GM20431 (cell line): ENCODE results near the gene DAGLB.

Experiments used
- in situ Hi-C: fragments of 300-500 bp; cut with MseI, MboI; formaldehyde crosslinking; loops from one replicate; pipeline ENCODE4 v1.15.0; 2020; ENCODE audit warnings: low sequenced_read_pairs; ENCODE audit not compliant: unreplicated experiment

DAGLB gene

DNA sequence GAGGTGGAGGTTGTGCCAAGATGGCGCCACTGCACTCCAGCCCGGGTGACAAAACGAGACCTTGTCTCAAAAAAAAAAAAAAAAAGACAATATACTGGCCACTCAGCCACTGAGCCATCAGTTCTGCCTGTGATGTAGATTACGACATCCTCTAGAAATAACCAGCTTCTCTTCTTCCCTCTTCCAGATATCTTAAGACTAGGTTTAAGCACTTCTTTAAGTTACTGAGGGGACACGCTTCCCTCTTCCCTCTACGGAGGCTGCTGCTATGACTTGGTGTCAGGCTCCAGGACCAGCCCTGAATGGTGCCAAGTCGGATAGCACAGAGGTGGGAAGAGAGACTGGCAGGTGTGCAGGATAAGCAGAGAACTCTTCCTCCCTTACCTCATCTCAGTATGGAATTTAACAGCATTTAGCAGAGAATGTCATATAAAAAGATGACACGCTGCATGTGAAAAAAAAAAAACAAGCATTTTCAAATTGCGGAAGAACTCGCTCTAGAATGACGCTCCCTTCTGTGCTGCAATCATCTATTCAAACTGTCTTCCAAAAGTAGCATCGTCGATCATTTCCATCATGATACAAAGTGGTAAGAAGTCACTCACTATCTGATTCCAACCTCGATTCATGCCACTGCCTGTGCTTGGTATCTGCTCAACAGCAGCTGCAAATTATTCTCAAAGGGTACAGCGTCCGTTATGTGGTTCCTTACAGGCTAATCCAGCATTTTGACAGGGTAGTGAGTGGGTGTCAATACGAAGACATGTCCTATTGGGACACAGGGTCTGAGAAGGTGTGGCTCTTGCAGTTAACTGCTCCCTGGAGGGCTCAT is 13.8 kb downstream of the DAGLB start:
- in situ Hi-C loops: no loop called here

DNA sequence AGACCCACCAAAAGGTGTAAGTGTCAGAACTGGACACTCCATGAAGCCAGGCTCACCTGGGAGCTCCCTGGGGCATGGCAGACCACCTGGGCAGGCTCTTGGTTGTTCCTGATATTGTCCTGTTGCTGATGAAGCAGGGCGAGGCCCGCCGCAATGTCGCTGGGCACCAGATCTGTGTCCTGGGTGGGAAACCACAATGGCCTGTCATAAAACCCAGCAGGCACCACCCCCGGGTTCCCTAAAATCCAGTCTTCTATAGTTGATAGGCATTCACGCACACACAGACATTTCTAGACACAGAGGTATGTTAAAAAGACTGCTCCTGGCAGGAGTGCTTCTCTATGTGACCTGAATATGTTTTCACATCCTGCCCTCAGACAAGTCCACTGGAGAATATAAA is 15.0 kb downstream of the DAGLB start:
- in situ Hi-C loops: no loop called here

DNA sequence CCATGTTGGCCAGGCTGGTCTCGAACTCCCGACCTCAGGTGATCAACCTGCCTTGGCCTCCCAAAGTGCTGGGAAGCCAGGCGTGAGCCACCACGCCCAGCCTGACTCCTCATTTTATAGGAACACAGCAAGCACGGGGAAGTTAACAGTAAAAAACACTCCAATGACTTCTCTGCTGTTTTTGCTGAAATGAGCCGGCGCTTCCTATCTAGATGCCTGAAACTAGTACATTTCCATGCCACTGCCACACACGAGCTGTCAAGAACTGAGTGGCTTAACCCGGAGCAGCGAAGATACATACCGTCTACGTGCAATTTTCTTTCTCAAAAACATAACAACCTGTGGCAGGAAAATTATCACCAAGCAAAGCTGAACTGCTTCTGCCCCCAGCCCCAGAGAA is 16.8 kb downstream of the DAGLB start:
- in situ Hi-C loops: no loop called here

DNA sequence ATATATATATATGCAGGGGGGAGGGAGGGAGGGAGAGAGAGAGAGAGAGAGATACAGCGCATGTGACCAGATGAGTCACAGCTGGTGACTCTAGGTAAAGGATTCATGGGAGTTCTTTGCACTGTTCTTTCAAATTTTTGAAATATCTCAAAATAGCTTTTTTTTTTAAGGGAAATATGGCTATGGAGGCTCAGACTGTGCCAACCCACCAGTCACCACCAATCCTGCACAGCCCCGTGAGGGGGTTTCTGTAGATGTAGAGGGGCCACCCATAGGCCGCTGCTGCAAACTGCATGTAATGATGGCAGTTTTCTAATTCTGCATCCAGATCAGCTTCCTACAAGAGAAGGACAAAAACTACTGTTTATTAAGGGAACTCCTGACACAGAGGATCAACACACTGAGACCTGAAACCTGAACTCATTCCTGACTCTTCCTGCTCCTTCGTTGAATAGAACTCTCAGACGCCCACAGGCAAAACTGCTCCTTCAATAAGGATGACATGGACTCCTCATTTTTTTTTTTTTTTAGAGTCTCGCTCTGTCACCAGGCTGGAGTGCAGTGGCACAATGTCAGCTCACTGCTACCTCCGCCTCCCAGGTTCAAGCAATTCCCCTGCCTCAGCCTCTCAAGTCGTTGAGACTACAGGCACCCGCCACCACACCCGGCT is 17.3 kb downstream of the DAGLB start:
- in situ Hi-C loops: no loop called here

DNA sequence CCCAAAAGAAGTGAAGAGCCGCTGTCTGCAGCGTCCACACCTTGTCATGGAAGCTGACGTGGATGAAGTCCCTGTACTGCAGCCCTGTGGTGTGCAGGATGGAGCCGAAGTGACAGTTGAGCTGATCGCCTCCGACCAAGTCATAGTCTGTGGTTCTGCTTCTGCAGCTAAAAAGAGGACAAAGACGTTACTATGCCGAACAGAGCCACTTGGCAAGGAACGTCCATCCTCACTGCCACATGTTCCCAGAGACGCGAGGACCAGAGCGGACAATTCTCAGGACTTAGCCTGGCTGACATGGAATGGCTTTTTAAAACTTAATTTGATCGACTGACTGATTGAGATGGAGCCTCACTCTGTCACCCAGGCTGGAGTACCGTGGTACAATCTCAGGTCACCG is 21.8 kb downstream of the DAGLB start:
- in situ Hi-C loops: no loop called here

DNA sequence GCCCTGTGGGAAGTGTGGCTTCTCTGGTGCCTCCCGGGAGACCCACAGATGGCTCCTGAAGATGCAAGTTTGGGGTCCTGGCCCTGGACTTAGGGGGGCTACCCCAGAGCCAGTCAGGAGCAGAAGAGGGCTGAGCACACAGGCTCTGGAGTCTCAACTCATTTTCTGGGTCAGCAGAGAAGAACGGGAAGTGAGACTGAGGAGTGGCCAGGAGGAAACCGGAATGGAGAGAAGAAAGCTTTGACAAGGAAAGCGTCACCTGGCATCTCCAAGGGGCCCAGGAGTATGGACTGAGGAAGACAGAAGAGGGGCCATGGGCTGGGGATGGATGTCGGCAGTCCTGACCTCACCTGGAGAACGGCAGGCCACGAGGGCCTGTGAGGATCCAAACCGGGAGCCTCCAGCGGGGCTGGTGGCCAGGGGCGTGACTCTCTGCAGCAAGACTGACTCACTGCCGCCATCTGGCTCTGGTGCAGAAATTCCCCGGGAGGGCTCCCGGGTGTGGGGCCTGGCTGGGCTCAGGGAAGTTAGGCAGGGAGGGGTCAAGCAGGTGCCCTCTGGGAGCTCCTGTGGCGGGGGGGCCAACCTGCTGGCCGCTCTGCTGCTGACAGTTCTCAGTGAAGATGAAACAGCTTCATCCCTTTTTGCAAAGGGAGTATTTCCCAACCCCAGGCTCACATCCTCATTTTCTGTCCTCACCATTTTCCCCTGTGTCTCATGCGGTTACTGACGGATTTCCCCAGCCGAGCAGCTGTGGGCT is 23.6 kb downstream of the DAGLB start:
- in situ Hi-C loops: no loop called here

DNA sequence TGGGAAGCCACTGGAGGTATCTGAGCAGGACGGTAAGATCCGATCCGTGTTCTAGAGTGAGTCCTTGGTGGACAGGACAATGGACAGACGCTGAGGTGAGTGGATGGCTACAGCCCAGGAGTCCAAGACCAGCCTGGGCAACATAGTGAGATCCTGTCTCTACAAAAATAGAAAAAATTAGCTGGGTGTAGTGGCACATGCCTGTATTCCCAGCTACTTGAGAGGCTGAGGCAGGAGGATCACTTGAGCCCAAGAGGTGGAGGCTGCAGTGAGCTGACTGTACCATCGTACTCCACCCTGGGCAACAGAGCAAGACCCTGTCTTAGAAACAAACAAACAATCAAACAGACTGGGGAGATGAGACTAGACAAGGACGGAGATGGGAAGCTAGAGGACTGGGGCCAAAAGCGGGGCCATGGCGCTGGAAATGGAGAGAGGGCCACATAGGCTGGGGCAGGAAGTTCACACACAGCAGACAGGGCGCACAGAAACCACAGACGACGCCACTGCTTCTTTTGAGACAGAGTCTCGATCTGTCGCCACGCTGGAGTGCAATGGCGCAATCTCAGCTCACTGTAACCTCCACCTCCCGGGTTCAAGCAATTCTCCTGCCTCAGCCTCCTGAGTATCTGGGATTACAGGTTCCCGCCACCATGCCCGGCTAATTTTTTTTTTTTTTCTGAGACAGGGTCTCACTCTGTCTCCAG is 24.7 kb downstream of the DAGLB start:
- in situ Hi-C loops: no loop called here

DNA sequence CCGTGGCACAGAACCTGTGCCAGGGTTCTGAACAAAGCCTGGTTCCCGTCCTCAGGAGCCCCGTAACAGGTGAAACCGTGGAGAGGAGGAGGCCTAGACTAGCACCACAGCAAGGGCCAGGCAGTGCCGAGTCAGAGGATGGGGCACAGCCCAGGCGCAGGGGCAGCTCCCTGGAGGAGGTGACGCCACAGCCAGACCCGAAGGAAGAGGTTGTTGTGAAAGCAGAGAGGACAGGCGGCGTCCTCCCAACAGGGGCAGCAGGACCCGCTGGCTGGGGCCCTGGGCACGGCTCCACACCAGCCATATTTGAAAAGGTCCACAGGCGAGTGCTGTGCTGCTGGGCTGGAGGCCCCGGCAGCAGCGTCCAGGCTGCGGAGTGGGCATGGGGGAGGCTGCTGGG is 25.7 kb downstream of the DAGLB start:
- in situ Hi-C loops: no loop called here

DNA sequence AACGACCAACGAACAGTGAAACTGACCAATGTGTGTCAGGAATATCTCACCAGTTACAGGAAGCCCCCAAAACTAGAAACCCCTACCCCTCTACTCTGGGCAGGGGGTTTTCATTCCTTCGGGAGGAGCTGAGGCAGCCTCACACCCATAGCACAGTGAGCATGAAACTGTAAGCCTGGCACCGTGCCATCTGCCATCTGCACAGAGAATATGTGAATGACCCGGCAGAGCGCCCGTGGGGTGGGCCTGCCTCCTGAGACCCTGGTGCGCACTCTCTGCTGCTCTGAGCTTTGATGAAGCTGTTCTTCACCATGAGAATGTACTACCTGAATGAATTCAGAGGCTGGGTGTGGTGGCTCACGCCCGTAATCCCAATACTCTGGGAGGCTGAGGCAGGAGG is 27.1 kb downstream of the DAGLB start:
- in situ Hi-C loops: no loop called here

DNA sequence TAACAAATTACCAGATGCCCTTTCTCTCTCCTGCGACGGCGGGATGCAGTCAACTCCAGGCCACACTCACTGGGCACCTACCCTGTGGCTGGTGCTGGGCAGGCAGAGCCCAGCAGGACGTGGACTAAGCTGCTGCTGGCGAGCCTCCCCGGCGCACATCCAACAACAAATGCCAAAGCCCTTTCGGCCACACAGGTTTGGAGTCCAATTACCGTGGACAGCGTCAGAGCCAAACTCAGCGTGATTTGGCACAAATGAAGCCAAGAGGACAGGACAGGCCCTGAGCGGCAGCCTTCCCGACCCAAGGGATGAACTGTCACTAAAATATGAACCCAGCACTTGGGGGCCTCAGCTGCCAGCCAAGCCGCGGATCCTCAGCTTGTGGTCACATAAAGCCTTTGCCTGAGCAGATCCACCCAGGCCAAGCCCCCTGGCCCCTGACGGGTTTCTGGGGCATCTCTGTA is 28.4 kb downstream of the DAGLB start:
- in situ Hi-C loops: no loop called here

DNA sequence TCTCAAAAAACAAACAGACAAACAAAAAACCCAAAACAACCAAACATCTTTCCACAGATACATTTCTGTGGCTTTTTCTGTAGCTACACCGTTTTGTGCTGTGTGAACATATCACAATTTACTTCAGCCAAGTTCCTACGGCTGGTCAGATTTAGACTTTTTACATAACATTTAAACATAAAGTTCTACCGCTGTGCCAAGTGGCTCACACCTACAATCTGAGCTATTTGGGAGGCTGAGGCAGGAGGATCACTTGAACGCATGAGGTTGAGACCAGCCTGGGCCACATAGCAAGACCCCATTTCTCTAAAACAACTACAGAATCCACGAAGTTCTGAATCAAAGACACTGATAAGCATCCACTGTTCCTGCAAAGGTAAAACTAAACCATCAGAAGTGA is 30.3 kb downstream of the DAGLB start:
- in situ Hi-C loops: no loop called here

DNA sequence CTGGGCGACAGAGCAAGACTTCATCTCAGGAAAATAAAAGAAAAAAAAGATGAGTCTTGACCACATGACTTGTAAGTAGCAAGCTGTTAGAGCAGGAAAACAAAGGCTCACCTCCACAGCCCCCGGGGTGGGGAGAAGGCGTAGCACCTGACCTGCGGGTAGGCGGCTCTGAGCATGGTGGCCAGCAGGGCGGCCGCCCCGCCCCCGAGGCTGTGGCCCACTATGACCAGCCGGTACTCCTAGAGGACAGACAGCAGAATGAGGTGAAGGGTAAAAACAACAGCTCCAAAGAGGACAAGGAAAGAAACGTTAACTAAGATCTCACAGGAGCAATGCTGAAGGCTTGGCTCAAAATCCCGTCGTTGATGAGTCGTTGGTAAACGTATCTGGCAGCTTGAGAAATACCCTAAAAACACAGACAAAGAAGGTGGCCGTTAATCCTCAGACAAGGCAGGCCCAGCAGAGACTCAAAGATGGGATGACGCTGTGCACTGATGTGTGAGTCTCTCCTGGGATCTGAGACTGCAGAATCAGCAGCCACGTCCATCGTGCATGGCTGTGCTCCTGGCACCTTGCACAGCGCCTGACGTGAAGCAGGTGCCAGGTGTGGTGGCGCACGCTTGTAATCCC is 31.1 kb downstream of the DAGLB start:
- in situ Hi-C loops: no loop called here

DNA sequence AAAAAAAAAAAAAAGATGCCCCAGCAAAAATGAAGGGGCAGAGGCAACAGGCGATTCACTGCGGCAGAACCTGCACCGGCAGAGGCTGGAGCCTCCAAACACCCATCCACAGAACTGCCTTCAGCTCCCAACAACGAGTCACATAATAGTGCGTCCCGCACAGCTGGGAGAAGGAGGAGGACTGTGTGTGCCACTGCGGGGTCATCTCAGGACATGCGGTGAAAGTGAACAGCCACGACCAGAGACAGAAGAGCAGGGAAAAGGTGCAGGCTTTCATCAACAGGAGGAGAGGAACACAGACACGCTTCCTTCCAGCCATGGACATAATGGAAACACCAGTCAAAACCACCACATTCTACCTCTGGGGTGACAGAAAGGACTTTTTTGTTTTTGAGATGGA is 34.1 kb downstream of the DAGLB start:
- in situ Hi-C loops: no loop called here

DNA sequence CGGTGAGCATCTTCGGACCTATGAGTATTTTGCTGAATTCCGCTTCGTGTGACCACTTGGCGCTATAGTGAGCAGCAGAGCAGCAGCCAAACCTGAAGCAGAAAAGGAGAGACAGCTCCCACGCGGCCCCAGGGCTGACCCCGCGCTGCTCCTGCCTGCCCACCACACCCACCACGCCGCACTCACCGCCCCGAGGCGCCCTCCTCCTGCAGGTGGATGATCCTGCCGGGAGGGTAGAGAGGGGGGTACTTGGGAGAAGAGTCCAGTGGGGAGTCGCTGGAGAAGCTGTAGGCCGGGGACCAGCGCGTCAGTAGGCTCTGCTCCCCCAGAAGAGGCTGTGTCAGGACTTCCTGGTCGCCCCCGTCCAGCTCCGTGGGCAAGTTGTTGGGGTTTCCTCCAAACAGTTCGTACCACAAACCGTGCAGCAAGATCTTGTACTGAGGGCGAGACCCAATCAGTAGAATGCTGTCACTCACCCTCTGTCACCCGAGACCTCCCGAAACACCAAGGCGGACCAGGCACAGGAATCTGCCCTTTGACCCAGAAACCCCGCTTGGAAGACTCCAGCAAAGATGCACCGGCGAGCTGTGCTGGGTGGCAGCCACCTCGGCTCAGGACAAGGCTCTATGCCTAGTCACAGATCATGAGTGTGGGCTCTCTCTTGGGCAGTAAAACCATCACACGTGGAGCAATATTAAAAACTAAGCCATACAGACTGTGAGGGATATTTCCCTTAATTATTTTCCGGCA is 37.6 kb downstream of the DAGLB start:
- in situ Hi-C loops: no loop called here

DNA sequence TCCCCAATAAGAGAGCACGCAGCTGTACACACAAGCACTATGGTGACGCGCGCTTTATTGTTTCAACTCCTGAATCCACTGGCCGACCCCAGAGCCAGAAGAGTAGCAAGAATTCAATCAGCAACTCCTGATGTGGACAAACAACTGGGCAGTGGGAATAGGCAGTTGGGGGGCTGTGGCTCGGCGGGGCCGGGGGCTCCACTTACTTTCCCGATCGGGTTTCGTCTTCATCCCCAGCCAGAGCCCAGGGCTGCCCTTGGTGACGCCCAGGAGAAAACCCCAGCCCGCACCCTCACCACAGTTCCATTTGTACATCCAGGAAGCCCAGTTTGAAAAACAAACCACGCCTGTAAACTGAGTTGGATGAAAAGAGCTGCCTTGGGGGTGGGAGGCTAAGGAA is 38.7 kb downstream of the DAGLB start:
- in situ Hi-C loops: no loop called here

DNA sequence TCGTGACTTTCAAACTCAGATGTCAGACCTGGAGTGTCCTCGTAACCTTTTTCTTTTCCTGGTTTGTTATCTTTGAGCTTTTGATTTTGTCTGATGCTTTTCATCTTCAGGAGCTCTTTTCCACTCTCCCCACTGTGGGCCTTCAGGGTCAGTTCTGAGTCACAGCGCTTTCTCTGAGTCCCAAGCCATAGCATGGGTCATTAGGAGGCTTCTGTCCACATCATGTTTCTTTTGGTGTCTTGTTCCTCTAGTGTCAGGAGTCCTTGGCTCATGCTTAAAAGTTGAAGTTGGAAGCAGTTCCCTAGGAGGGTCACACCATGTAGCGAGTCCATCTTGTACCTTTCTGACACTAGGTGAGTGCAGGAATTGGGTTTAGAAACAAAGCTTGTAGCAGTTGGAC is 40.3 kb downstream of the DAGLB start:
- in situ Hi-C loops: no loop called here

DNA sequence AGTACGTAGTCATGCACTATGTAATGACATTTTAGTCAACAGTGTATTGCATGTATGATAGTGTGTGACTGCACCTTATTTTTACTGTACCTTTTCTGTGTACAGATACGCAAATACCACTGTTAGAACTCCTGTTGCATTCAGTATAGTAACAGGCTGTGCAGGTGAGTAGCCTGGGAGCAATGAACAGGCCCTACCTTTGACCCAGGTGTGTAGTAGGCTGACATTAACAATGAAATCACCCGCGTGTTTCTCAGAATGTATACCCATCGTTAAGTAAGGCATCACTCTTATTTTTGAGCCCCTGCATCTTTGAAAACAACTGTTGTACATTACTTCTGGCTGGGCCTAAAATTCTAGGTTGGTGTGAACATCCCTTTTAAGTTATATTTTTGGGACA is 41.6 kb downstream of the DAGLB start:
- in situ Hi-C loops: no loop called here

DNA sequence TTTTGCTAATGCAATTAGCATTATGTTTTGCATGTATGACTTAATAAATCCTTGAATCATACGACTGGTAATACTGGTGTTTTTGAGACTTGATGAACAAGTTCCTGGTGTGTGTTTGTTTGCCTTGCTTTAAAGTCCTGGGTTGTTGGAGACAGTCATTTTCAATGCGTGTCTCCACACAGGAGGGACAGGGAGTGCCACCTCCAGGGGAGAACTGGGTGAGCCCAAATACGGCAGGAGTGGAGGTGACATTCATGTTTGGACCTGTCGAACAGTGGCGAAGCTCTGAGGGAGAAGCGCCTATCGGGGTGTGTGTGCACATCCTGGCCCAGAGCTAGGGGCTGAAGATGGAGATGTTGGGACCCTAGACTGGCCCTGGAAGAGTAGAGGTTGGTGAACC is 43.8 kb downstream of the DAGLB start:
- in situ Hi-C loops: no loop called here

DNA sequence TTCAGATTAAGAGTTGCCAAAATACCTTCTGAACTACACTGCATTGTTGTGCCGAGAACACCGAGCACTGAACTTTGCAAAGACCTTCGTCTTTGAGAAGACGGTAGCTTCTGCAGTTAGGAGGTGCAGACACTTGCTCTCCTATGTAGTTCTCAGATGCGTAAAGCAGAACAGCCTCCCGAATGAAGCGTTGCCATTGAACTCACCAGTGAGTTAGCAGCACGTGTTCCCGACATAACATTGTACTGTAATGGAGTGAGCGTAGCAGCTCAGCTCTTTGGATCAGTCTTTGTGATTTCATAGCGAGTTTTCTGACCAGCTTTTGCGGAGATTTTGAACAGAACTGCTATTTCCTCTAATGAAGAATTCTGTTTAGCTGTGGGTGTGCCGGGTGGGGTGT is 45.0 kb downstream of the DAGLB start:
- in situ Hi-C loops: no loop called here
